ENCODE results near the gene NHS.

DNA sequence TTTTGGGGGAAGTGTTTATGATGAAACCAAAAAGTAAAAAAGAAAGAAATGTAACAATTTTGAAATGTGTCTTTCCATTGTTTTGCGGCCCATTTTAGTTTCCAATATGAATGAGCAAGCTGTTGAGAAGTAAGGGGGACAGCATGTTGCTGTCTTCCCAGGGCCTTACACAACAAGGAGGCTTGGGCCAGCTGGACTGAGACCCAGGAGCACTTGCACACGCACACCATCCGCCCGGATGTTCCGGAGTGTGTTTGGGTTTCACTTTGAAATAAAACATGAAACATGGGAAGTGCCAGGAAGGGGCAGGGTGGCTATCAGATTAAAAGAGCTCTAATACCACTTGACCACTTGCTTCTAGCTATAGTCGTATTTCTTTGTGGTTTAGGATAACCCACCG, 144.4 kb downstream of the NHS start:
- TF ChIP-seq, protein P1, sequence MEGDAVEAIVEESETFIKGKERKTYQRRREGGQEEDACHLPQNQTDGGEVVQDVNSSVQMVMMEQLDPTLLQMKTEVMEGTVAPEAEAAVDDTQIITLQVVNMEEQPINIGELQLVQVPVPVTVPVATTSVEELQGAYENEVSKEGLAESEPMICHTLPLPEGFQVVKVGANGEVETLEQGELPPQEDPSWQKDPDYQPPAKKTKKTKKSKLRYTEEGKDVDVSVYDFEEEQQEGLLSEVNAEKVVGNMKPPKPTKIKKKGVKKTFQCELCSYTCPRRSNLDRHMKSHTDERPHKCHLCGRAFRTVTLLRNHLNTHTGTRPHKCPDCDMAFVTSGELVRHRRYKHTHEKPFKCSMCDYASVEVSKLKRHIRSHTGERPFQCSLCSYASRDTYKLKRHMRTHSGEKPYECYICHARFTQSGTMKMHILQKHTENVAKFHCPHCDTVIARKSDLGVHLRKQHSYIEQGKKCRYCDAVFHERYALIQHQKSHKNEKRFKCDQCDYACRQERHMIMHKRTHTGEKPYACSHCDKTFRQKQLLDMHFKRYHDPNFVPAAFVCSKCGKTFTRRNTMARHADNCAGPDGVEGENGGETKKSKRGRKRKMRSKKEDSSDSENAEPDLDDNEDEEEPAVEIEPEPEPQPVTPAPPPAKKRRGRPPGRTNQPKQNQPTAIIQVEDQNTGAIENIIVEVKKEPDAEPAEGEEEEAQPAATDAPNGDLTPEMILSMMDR (IDR thresholded peaks at IDR 0.05), result no peak
- no peak for TF ChIP-seq POLR2A (IDR thresholded peaks at IDR 0.05)
